RPMI8226 (cell line): ENCODE results near the gene ZNF622.

ENCODE experiments used
- DNase-seq: peaks from one replicate; pipeline ENCODE4 v3.0.0-alpha.2; 2015

Gene ZNF622

DNA sequence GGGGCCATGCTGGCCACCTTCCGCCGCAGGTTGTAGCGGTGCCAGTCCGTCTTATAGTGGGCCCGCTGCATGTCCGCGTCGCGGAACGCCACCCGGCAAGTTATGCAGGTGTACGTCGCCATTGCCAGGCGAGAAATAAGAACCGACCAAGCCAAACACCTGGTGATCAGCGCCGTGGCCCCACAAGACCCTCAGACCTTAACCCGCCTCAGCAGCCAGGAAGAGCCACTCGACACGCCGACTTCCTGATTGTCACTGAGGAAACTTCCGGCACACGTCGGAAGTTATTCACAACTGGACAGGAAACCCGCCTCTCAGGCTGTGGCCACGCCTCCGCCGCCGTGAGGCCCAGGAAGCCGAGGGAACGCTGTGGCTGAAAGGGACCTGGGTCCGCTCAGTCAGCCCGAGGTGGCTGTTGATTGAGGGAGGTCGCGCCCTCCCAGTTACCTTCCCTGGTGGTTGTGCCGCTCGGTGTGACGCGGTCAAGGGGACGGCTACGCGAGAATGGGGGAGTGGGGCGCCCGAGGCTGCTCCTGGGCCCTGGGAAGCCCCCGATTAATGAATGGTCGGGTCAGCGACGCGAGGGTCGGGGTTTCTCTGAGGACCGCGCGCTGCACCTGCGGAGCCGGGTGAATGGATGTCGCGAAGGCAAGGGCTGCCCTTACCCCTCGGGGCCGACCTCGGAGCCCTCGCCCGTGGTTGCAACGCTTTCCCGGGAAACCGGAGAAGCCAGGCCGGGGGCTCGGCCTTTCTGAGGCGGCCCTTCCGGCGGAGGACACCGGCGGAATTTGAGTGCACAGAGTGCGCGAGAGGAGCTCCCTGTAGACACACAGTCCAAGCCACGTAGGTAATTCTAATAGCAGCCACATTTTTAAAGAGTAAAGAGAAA is at the start of gene ZNF622:
TSS of gene ZNF622 (minus strand) at position 257 of the 889 bp plus-strand sequence. CDS start at position 122, 135 bp downstream.
- peak; percentile 92 for DNase-seq

GRCh38 chr5:16510098-16510497 is 44.5 kb upstream of the ZNF622 start:
- DNase-seq: no peak

GRCh38 chr5:16508730-16509531 is 43.3 kb upstream of the ZNF622 start:
- DNase-seq: no peak

GRCh38 chr5:16507716-16508115 is 42.1 kb upstream of the ZNF622 start:
- DNase-seq: no peak

DNA sequence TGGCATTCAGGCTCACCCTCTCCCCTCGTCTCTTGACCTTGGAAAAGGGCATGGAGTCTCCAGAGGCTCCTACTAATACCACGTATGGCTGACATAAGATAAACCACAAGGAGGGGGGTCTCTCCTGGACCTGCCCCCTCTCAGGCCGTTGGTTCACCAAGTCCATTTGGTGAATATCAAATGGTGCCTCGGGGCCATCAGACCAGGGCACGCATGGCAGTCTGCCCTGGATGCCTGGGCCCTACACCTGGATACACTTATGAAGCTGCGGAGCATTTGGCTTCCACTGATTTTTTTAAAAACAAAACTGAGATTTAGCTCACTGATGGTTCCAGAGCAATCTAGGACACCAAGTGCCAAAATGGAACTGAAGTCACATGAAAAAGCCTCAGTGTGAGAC is 40.3 kb upstream of the ZNF622 start:
- no peak for DNase-seq

- DNase-seq: peak; percentile 2
These were observed 39.7 kb upstream of the ZNF622 start for GRCh38 chr5:16505140-16505891.

- DNase-seq: no peak
These were observed 39.0 kb upstream of the ZNF622 start for GRCh38 chr5:16504571-16504970.

- DNase-seq: no peak
These were observed 37.3 kb upstream of the ZNF622 start for GRCh38 chr5:16502866-16503265.

DNA sequence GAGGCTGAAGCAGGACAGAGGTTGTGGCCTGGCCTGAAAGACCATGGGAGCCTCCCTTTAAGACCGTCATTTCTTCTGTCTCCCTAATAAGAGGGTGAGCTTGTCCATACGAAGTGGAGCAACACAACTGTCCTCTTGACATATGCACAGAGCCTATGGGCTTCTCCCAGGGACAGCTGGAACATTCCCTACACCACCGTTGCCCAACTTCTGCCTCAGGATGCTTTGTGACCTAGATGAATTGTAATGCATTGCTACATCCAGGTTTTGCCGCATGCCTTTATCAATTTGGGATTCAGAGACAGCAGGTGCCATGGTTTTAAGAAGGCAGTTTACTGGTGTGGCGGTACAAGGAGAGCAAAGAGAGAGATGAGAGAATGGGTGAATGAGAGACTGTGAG is 34.4 kb upstream of the ZNF622 start:
- DNase-seq: no peak

GRCh38 chr5:16497546-16497945 is 31.9 kb upstream of the ZNF622 start:
- DNase-seq: no peak

- no peak for DNase-seq
These were observed 27.7 kb upstream of the ZNF622 start for GRCh38 chr5:16493261-16493660.

DNA sequence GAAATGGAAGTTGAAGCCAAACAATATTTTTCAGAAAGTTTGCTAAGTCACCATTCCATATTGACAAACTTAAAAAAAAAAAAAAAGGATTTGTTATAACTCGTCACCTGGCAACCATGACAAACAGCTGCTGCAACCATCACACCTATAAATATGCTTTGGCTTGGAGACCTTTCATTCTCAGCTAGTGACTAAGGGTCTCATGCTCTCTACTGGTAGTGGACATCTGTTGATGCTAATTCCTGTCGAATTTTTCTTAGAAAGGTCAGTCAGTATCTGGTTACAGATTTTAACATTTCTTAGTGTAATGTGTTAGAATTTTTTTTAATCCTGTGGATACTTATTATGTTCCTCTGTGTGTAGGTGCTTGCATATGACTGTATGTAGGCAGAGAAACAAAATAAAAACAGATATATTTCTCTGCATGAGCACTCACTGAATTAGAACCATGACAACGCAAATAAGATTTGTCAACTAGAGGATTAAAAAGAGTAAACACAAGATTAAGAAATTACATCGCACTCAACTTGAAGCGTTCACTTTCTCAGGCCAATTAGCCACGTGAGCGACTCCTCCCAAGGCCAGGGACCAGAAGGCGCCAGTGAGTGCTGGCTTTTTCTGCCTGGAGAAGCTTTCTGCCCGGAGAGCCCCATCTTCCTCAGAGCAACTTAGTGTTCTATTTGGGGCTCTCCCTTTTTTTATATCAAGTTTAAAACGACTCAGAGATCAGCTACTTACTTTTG is 27.0 kb upstream of the ZNF622 start:
- no peak for DNase-seq

- no peak for DNase-seq
These were observed 25.3 kb upstream of the ZNF622 start for GRCh38 chr5:16490911-16491310.

DNA sequence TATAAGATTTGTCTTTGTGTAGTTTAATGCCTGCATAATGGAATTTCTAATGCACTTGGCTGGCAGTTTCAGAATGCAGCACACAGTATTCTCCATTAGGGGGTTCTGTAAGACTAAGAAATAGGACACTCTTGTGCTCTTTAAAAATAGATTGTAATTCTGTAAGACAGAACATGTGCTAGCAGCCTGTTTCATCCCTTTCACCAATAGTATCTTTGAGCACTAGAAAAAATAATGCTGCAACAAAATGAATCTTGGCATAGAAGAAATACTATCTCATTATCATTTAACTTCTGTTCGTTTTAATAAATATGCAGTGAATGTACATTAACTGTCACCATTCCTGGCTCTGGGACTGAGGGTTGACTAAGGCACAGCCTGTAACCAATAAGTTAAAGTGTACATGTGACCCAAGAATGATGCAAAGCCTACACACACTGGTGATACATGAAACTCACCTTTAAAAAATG is 23.8 kb upstream of the ZNF622 start:
- no peak for DNase-seq

DNA sequence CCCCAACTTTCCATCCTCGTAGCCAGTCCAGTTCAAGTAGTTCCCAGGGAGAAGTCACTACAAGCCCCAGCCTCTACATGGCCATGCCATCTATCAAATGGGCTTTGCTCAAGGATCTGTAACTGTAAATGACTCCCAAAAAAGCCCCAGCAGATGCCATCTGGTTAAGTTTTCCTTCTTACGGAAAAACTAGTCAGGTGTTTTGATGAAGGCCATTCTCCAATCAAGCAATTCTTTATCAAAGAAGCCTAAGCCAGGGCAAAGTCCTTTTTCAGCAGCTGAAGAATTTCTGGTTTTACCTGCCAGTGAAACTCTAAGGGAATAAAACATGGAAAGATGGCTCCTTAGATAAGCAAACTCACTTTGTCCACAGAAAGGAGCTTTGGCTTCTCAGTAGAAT is 21.9 kb upstream of the ZNF622 start:
- no peak for DNase-seq

DNA sequence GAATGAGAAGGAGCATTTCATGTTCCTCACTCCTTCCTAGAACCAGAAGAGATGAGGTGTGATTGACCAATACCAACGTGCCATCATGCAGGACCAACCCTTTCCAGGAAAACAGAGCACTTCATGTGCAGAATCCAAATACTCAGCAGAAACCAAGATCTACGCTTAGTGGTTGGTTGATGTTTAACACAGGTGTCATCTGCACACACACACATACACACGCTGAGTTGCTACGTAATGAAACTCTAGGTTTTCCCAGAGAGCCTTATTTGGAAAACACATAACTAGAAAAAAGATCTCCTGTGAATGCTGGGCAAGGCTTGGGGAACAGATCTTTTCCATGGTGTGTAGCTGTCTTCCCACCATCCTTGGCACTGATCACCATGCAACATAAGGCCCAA is 21.1 kb upstream of the ZNF622 start:
- DNase-seq: no peak

GRCh38 chr5:16485656-16486055 is 20.1 kb upstream of the ZNF622 start:
- no peak for DNase-seq

DNA sequence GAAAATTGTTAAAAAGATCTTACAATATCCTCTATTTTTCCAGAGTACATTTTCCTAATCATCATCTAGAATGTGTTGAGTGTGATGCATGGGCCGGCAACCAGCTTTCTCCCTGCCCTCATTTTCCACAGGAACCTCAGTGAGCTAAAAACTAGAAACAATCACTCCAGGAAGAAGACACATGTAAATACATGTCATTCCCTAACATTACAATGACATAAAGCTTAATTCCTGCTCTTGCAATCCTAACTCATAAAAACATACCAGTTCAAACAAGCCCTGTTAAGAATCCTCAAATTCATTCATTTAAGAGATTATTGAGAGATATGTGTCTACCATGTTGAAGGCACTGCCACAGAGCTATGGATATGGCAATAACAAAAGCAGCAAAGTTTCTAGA is 18.5 kb upstream of the ZNF622 start:
- DNase-seq: no peak

- no peak for DNase-seq
These were observed 17.8 kb upstream of the ZNF622 start for GRCh38 chr5:16483361-16483760.

DNA sequence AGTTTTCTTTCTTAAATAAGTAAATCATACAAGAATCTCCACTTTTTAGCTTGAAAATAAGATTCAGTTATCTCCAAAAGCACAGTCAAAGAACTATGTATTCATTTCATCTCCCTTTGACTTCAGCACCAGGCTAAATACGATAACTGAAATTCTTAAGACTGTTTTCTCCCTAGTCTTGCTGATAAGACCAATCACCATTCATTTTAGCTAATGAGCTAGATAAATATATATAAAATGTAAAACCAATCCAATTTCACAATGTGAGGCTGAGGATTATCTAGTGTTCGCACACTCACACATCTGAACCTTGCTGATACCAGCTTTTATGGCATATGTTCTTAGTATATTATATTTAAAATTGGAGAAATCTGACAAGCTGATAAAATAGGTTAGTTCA is 17.3 kb upstream of the ZNF622 start:
- DNase-seq: no peak

DNA sequence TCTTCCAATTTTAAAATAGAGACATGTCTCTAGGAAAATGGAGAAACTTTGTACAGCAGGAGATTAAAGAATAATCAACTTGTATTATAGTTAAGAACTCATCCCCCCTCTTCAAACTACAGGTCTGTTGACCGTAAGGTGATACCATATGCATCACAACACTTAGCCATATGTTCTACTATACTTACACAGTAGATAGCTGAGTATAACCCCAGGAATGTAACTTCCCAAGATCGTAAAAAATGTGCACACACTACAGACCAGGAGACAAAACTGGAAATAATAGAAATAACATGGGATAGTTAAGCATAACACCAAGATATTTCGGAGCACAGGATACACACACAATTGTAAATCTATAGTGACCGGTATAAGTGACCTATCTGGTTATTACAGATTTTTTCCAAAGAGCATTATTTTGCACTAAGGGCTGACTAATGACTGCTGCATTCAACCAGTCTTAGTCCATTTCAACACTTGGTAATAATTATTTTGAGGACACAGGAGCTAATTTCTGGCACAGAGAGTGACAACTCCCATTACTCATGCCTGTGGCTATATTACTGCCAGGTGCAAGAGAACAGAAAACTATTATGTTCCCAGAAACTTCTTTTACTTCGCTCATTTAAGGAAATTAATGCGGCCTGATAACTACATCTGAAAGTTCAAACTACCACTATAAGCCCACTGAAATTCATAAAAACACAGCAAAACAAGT is 15.4 kb upstream of the ZNF622 start:
- DNase-seq: no peak

DNA sequence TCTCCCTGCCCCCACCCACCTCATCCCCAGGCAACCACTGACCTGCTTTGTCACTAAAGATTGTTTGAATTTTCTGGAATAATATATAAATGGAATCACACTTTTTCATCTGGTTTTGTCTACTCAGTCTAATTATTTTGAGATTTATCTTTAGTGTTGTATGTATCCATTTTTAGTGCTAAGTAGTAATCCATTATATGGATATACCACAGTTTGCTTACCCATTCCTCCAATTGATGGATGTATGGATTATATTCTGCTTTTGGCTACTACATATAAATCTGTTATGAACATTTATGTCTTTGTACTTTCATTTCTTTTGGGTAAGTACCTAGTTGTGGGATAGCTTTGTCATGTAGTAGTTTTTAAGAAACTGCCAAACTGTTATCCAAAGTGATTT is 14.5 kb upstream of the ZNF622 start:
- no peak for DNase-seq
